SU-DHL-6 (cell line): ENCODE data around the gene CCDC120.

Source experiments
- H2AFZ ChIP-seq: fragments of 200-600 bp; sonication (generic); 2 replicates; pipeline ENCODE4 v1.6.1; 2014; ENCODE audit warnings: low read depth, mild to moderate bottlenecking, moderate library complexity, mixed read lengths, antibody characterized with exemption, low read length; ENCODE audit not compliant: severe bottlenecking
- H3F3A ChIP-seq: fragments of 200-600 bp; shearing (Covaris generic); 2 replicates; pipeline ENCODE4 v1.6.0; 2016; ENCODE audit warnings: antibody characterized with exemption, mild to moderate bottlenecking; ENCODE audit not compliant: insufficient read depth
- H3K27ac ChIP-seq: fragments of 200-600 bp; sonication (generic); 2 replicates; pipeline ENCODE4 v1.5.1; 2016; ENCODE audit warnings: low read depth, mild to moderate bottlenecking, low read length, moderate library complexity, mixed read lengths
- H3K27me3 ChIP-seq: fragments of 200-600 bp; sonication (generic), shearing (Covaris generic); 2 replicates; pipeline ENCODE4 v1.6.0; 2014; ENCODE audit warnings: mild to moderate bottlenecking, low read length
- H3K36me3 ChIP-seq: fragments of 200-600 bp; sonication (generic); 2 replicates; pipeline ENCODE4 v1.6.1; 2014; ENCODE audit warnings: mild to moderate bottlenecking, low read length, mixed read lengths
- H3K4me2 ChIP-seq: fragments of 300-600, 200-600 bp; shearing (Covaris generic), sonication (generic); 2 replicates; pipeline ENCODE4 v1.6.0; 2014; ENCODE audit warnings: low read length, low read depth, mild to moderate bottlenecking; ENCODE audit not compliant: poor library complexity, severe bottlenecking
- H3K4me3 ChIP-seq: fragments of 200-600 bp; sonication (generic); 2 replicates; pipeline ENCODE4 v1.5.1; 2014; ENCODE audit warnings: antibody characterized with exemption, low read length, mild to moderate bottlenecking, mixed read lengths; ENCODE audit not compliant: insufficient read depth, poor library complexity, severe bottlenecking
- H3K79me2 ChIP-seq: fragments of 200-600 bp; sonication (generic); 2 replicates; pipeline ENCODE4 v1.6.1; 2014; ENCODE audit warnings: mild to moderate bottlenecking, low read length, moderate library complexity; ENCODE audit not compliant: insufficient read depth
- H3K9ac ChIP-seq: fragments of 200-600 bp; sonication (generic); 2 replicates; pipeline ENCODE4 v1.7.0; 2014; ENCODE audit warnings: mild to moderate bottlenecking, low read length
- H3K9me2 ChIP-seq: fragments of 200-600 bp; sonication (generic); replicated peaks from 2 replicates; pipeline ENCODE4 v1.6.1; 2014; ENCODE audit warnings: low read length; ENCODE audit not compliant: insufficient read depth
- H3K9me3 ChIP-seq: fragments of 200-600 bp; sonication (generic); 2 replicates; pipeline ENCODE4 v1.6.1; 2014; ENCODE audit warnings: low read length, mixed read lengths; ENCODE audit not compliant: insufficient read depth
- H4K20me1 ChIP-seq: fragments of 200-600 bp; sonication (generic); 2 replicates; pipeline ENCODE4 v1.6.1; 2014; ENCODE audit warnings: low read depth, mild to moderate bottlenecking, antibody characterized with exemption, low read length, moderate library complexity, mixed read lengths
- EZH2phosphoT487 ChIP-seq: fragments of 200-600 bp; sonication (generic), shearing (Covaris generic); conservative IDR thresholded peaks from 2 replicates; pipeline ENCODE4 v1.6.1; 2018; ENCODE audit warnings: mild to moderate bottlenecking, antibody characterized with exemption, low read length, moderate library complexity, mixed read lengths
- TF ChIP-seq, protein P1 (sequence below): fragments of 200-600 bp; sonication (generic); IDR thresholded peaks from one replicate; pipeline ENCODE4 v1.5.1; 2017; ENCODE audit warnings: antibody characterized with exemption, mild to moderate bottlenecking, low read length, moderate library complexity; ENCODE audit not compliant: insufficient read depth, poor library complexity, severe bottlenecking

CCDC120 gene

DNA sequence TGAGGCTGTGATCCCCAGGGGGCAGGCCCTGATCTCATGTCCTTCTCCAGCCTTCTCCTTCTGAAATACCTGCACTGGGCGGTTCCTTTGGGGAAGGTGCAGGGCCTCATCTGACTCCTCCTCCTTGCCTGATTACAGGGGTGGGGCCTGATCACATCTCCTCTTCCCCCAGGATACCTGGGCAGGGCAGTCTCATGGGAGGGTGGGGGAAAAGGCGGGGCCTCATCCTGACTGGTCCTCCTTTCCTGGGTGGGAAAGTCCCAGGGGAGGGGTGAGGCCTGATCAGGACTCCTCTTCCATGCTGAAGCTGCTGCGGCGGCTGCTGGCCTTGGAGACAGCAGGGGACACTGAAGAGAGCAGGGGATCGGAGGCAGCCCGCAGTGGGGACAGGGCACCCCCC is 28.9 kb upstream of the CCDC120 start:
- Histone ChIP-seq H2AFZ (no peak overlapping the region), H3K9me3 (no peaks in the 10 kb centered on the region), H3K27ac (no peak overlapping the region), H3K4me3 (no peak overlapping the region), H3F3A (no peaks in the 10 kb centered on the region), H3K27me3 (no peaks in the 10 kb centered on the region), H4K20me1 (no peaks in the 10 kb centered on the region), H3K4me2 (no peak overlapping the region), H3K36me3 (no peaks in the 10 kb centered on the region), H3K79me2 (no peaks in the 10 kb centered on the region), H3K9me2 (no peaks in the 10 kb centered on the region), H3K9ac (no peak overlapping the region)
- no peak for TF ChIP-seq EZH2phosphoT487
- TF ChIP-seq, protein P1, sequence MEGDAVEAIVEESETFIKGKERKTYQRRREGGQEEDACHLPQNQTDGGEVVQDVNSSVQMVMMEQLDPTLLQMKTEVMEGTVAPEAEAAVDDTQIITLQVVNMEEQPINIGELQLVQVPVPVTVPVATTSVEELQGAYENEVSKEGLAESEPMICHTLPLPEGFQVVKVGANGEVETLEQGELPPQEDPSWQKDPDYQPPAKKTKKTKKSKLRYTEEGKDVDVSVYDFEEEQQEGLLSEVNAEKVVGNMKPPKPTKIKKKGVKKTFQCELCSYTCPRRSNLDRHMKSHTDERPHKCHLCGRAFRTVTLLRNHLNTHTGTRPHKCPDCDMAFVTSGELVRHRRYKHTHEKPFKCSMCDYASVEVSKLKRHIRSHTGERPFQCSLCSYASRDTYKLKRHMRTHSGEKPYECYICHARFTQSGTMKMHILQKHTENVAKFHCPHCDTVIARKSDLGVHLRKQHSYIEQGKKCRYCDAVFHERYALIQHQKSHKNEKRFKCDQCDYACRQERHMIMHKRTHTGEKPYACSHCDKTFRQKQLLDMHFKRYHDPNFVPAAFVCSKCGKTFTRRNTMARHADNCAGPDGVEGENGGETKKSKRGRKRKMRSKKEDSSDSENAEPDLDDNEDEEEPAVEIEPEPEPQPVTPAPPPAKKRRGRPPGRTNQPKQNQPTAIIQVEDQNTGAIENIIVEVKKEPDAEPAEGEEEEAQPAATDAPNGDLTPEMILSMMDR, result no peak

- no peaks in the 10 kb centered on the region for H3K9me2 ChIP-seq
- H3K4me3 ChIP-seq, result no peak overlapping the region
- no peak overlapping the region for H2AFZ ChIP-seq
- no peaks in the 10 kb centered on the region for H3F3A ChIP-seq
- no peak overlapping the region for H3K4me2 ChIP-seq
- H3K27me3 ChIP-seq, result no peaks in the 10 kb centered on the region
- H3K36me3 ChIP-seq, result no peaks in the 10 kb centered on the region
- no peaks in the 10 kb centered on the region for H3K79me2 ChIP-seq
- H3K9me3 ChIP-seq, result no peaks in the 10 kb centered on the region
- H3K27ac ChIP-seq, result no peak overlapping the region
- H3K9ac ChIP-seq, result no peak overlapping the region
- H4K20me1 ChIP-seq, result no peaks in the 10 kb centered on the region
- TF ChIP-seq, protein P1, result no peak
- no peak for TF ChIP-seq EZH2phosphoT487
Measured at GRCh38 chrX:49030283-49030682, 28.5 kb upstream of the CCDC120 start.

DNA sequence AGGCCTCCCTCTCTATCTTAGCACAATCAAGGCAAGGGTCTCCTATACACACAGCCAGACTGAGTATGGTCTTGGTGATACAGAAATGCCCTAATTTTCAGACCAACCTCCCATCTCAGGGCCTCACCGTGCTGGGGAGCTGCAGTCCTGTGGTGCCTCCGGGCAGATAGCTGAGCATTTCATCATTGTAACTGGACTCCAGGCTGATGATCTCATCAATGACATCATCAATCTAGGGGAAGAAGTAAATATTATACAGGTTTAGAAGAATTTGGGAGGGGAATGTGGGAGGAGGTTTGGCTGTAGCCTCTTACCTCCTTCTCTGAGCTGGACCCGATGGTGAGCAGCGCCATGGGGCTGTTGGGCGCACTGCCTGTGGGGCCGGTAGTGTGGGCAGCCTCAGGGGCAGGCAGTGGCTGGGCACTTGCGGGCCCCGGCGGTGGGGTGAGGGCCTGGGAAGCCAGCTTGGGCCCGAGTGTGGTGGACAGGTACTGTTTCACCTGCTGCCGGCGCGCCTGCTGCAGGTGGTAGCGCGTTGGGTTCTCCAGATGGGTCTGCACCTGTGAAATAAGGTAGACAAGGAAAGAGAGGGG is 20.8 kb upstream of the CCDC120 start:
- H3K27me3 ChIP-seq, result no peaks in the 10 kb centered on the region
- no peak overlapping the region for H3K4me3 ChIP-seq
- no peaks in the 10 kb centered on the region for H4K20me1 ChIP-seq
- H3K9ac ChIP-seq, result no peak overlapping the region
- no peaks in the 10 kb centered on the region for H3K9me2 ChIP-seq
- TF ChIP-seq, protein P1, result no peak
- H3F3A ChIP-seq, result no peaks in the 10 kb centered on the region
- no peak overlapping the region for H3K27ac ChIP-seq
- H2AFZ ChIP-seq, result no peak overlapping the region
- H3K9me3 ChIP-seq, result no peaks in the 10 kb centered on the region
- H3K79me2 ChIP-seq, result no peaks in the 10 kb centered on the region
- no peak overlapping the region for H3K4me2 ChIP-seq
- H3K36me3 ChIP-seq, result no peaks in the 10 kb centered on the region
